NCI-H2171 treated with DMSO at 0.1 percent for 48 hours (cell line): Measurements from ENCODE around the gene PCNT.
"Not testable (repeated sequence)": the region's sequence is repeated elsewhere in the genome, so short reads cannot be mapped to it uniquely, and the experiment has no call there.

ENCODE experiments used
- DNase-seq: peaks from one replicate; lab custom pipeline; 2025; lab: John Stamatoyannopoulos, UW

Gene PCNT

DNA sequence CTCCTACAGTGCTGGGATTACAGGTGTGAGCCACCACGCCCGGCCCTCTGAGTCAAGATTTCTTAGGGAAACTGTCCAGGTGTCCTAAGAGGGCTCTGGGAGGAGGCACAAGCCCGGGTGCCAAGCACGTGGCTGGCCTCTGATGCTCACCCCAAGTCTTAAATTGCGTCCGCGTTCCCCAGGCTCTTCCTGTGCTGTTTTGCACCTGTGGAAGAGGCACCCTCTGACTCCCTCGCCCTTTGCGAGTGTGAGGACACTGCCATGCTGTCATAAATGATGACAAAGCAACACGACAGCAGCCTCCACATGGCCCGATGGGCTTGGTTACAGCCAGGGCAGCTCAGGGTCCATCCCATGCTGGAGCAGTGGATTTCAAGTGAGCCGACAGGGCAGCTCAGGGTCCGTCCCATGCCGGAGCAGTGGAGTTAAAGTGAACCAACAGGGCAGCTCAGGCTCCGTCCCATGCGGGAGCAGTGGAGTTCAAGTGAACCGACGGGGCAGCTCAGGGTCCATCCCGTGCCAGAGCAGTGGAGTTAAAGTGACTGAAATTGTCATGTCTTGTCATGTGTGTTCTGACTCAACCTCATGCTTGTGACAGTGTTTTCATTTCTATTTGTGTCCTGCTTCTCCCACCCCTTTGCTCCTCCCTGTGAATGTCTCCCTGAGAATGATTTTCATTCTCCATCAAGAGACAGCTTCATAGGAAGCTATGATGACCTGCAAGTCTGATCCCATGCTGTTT is 33.9 kb downstream of the PCNT start:
- DNase-seq: no peak

DNA sequence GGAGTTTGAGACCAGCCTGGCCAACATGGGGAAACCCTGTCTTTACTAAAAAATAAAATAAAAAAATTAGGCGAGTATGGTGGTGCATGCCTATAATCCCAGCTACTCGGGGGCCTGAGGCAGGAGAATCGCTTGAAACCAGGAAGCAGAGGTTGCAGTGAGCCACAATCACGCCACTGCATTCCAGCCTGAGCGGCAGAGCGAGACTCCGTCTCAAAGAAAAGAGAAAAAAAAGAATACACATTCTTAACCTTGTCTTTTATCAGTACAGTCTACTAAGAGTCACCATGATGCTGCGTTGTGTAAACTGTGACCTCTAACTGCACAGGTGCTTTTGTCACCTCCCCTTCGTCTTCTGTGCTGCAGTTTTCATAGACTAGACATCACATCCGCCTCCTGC is 37.2 kb downstream of the PCNT start:
- DNase-seq: no peak

DNA sequence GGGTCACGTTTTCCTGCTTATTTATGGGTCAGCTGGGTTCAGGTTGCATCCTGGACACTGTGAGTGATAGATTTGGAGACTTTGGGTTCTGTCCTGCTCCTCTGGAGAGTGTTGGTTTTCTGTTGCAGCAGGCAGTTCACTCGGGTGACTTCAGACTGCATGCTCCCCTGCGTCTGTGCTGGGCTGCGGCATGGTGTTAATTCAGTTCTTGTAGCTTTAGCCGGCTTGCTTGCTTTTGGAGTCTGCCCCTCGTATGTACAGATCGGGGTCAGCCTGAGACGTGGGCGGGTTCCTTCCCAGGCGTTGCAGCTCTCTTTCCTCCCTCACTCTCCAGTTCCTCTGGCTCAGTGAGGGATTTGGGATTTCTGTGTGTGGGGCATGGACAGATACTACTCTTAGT is 38.0 kb downstream of the PCNT start:
- DNase-seq: no peak

DNA sequence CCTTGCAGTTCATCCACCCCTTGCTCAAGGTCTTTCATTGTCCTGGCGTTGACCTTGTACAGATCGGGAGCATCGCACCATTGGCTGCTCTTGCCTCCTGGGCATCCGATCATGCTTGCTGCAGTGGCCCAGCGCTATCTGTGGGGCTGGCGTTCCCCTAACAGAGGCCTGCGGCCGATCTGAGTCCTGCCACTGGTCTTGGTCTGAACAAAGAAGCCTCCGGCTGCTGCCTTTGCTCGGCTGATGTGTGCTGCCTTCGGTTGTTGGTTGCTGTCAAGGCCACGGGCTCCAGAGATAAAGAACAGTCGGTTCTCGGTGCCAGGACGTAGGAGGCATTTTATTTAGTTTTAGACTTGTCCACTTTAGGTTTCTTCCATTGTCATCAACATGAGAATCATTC is 39.0 kb downstream of the PCNT start:
- DNase-seq: no peak

DNA sequence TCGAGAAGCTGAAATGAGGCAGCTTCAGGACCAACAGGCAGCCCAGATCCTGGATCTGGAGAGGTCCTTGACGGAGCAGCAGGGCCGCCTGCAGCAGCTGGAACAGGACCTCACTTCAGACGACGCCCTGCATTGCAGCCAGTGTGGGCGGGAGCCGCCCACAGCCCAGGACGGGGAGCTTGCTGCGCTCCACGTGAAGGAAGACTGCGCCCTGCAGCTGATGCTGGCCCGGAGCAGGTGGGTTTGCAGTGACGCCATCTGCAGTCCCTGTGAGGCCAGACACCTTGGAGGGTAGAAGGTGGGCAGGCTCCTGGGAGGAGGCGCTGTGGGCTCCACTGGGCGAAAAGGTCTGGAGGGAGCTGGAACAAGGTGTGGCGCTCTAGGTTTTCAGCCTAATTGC is 39.7 kb downstream of the PCNT start:
- DNase-seq: no peak

DNA sequence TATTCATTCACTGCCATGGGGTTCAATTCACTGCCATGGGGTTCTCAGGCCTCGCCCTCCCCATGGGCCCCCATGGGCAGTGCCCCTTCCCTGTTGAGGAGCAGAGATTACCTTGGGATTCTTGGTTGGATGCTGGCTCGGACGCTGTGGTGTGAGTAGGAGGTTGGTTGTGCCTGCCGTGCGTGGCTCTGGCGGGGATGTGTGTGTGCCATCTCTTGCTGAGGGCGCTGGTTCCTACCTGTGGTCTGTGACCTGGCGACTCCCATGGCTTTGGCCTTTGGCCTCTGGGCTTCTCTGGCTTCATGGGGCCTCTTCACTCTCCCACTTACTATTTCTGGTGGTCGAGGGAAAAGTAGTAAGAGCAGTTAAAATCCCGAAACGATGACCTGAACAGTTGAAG is 42.1 kb downstream of the PCNT start:
- DNase-seq: no peak

DNA sequence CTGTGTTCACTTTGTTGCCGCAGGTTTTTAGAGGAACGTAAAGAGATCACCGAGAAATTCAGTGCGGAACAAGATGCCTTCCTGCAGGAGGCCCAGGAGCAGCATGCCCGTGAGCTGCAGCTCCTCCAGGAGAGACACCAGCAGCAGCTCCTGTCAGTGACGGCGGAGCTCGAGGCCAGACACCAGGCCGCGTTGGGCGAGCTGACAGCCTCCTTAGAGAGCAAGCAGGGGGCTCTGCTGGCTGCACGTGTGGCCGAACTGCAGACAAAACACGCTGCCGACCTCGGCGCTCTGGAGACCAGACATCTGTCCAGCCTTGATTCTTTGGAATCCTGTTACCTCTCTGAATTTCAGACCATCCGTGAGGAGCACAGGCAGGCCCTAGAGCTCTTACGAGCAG is 42.6 kb downstream of the PCNT start:
- no peak for DNase-seq

DNA sequence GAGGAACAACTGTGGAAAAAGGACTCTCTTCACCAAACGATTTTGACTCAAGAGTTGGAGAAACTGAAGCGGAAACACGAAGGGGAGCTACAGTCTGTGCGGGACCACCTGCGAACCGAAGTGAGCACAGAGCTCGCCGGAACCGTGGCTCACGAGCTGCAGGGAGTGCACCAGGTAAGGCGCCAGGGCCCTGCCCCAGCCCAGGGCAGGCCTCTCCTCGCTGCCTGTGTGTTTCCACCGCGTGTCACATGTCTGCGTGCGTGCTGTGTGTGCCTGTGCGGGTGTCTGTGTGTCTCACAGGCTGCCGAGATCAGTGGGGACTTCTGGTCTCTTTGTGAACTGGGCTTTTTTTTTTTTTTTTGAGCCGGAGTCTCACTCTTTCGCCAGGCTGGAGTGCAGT is 43.0 kb downstream of the PCNT start:
- DNase-seq: no peak

DNA sequence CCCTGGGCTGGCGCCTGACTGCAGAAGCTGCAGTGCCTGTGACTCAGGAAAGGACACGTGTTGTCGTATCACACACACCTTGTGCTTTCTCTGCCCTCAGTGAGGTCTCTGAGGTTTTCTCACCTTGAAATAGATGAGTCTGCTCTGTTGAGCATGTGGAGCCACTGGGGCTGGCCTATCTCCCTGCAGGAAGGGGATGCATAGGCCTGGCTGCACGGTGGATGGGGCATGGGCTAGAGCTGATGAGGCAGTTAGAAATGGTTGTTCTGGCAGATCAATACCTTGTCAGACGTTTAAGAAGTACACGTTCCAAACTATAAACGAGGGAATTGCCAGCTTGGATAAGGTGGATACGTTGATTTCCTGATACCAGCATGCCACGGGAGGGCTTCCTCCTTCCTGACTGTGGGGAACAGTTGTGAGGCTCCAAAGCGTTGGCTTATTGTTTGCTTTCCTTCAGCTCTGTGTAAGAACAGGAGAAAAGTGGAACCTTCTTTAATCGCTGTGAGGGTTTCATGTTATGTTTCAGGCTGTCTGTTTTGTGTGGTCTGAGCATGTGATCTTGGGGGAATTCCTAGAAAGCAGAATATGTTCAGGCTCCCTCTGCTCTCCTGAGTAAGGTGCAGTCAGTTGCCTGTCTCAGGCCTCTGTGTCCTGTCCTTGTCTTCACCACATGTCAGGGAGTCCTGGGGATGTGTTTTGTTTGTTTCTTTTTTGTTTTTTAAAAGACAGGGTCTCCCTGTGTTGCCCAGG is 44.8 kb downstream of the PCNT start:
- no peak for DNase-seq

DNA sequence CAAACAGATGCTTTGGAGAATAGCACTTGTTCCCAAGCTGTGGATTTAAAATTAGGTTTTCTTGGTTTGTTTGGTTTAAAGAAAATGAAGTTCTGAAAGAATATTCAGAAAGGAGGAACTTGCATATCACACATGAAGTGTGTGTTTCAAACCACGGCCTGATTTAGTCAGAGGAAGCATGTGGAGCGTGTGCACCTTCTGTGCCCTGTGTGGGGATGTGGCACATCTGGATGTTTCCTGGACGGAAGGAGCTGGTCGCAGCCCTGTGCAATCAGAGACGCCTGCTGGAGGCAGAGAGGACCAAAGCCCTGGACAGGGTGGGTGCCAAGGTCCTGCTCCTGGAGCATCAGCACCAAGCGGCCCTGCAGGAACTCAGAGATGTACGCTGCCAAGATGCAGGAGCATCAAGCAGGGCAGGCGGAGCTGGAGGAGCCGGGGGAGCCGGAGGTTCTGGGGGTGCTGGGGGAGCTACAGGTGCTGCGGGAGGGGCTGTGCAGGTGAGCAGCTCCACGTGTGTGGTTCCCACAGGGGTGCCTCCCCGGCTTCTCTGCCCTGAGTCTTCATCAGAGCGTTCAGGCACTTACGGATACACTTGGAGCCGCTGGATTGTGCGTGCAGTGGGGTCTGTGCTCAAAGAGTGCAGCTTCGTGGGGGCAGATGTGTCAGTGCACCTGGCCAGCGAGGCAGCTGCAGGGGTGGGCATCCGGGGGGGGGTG is 45.7 kb downstream of the PCNT start:
- no peak for DNase-seq

DNA sequence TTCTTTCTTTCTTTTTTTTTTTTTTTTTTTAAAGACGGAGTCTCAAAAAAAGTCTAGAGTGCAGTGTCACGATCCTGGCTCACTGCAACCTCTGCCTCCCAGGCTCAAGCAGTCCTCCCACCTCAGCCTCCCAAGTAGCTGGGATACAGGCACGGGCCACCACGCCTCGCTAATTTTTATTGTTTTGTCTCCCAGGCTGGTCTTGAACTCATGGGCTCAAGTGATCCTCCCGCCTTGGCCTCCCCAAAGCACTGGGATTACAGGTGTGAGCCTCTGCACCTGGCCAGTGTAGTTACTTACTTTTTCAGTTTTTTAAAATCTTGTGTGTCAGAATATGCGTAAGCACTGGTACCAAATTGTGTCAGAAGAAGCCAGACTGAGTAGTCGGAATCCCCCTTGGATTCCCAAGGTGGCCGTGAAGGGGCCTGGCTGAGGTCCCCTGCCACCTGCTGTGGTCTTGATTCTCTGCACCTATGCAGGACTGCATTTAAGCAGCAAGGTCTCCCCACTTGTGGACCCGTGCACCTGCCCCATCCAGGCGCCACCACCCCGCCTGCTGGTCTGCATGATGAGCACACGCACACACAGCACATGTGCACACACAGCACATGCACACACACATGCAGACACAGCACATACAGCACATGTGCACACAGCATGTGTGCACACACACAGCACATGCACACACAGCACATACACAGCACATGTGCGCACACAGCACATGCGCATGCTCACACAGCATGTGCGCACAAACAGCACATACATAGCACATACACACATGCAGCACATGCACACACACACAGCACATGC is 47.5 kb downstream of the PCNT start:
- DNase-seq: no peak

DNA sequence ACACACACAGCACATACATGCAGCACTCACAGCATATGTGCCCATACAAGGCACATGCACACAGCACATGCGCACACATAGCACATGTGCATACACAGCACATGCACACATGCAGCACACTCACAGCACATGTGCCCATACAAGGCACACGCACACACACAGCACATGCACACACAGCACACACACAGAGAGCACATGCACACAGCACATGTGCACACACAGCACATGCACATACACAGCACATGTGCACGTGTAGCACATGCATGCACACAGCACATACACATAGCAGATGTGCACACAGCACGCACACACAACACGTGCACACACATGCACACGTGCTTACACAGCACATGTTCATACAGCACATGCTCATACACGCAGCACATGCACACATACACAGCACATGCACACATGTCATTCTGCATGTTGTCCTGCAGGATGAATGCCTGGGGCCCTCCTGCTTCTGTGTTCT is 48.1 kb downstream of the PCNT start:
- DNase-seq: no peak

DNA sequence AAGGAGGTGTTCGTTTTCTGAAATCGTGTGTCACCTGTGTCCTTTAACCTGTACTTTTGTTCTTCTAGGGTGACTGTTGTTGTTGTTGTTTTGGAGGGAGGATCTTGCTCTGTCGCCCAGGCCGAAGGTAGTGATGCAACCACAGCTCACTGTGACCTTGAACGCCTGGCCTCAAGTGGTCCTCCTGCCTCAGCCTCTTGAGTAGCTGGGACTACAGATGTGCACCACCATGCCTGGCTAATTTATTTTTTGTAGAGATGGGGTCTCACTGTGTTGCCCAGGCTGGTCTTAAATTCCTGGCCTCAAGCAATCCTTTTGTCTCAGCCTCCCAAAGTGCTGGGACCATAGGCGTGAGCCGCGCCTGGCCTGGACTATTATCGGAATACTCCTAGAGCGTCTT is 49.0 kb downstream of the PCNT start:
- DNase-seq: not testable (repeated sequence)

DNA sequence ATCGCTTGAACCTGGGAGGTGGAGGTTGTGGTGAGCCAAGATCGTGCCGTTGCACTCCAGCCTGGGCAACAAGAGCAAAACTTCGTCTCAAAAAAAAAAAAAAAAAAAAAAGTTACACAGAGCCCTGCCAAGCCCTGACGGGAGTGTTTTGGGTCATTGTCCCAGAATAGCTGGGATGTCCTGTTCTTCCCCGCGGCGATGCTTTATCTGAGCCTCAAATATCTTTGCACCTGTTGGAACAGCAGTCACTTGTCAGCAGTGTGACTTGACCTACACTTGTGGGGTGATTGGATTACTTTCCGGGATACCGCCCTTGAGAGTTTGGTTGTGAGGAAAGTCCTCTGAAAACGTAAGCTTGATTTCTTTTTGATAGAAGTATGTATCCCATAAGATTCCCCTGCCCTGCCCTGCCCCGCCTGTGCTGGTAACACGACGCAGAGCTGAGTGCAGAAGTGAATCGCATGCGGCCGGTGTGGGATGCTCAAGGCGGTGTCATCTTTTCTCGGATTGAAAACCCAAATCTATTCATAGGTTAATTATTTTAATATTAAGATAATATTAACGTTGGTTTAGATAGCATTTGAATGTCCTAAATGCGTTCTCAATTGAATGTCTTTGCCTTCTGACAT is 50.9 kb downstream of the PCNT start:
- DNase-seq: no peak

DNA sequence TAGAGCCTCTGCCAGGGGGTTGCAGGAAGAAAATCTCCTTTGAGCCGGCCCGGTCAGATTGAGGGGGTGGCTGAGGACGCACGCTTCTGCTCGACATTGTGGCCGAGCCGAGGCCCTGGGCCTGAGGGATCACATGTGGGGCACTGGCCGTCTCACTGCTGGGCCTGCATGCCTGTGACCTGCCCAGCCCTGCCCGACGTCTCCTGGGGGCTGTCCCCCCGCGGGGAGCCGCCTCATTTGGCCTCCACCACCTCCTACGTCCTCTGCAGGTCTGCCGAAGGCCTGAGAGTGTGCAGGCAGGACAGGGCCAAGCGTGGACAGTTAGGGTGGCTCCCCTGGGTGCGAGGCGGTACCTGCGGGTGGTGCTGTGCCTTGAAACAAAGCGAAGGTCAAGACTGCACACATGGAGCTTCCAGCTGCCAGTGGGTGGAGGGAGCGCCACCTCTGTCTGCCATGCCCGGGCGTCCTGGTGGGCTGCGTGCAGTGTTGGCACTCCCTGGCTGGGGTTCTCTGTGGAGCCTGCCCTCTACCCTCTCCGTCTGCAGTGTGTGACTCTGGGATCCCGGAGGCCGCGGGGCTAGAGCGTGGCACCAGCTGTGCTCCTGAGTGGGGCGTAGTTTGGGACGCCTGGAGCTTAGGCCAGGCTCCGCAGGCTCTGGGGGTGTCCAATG is 51.7 kb downstream of the PCNT start:
- no peak for DNase-seq

DNA sequence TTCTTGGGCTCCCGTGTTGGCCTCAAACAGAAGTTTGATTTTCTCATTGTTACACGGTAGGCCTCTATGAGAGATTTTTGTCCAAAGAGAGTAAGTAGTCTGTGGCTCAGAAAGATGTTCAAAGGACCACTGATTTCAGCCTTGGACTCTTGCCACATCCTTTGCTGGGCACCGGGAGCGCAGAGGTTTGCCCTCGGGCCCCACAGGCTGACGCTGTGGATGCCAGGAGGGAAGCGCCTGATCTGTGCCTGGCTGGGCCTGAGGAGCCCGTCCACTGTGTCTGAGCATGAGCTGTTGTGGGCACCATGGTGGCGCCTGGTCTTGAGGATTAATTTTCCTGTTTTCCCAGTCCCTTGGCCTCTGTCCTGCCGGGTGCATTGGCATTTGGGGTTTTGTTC is 52.3 kb downstream of the PCNT start:
- no peak for DNase-seq

DNA sequence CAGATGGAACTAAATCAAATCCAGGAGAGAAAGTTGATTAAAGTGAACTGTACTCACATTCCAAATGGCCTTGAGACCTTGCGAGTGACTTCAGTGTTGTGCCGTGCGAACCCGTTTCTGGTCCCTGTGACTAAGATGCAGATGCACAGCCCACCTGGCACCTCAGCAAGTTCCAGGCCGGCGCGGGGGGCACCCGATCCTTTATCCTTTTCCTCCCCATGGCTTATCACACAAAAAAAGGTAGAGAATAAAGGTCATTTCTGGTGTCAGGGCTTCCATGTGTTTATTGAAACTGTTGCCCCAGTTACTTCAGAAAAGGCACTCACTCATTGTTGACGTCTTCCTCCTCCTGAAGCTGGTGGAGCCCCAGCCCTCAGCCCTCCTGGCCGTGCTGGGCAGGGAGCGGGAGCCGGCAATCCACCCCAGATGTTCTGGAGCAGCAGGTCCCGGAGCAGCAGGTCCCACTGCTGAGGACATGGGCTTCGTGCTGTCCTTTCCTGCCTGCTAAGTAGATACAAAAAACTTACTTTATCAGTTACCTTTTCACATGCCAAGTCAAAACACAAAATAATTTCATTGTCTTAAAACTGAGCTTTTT is 53.0 kb downstream of the PCNT start:
- no peak for DNase-seq

DNA sequence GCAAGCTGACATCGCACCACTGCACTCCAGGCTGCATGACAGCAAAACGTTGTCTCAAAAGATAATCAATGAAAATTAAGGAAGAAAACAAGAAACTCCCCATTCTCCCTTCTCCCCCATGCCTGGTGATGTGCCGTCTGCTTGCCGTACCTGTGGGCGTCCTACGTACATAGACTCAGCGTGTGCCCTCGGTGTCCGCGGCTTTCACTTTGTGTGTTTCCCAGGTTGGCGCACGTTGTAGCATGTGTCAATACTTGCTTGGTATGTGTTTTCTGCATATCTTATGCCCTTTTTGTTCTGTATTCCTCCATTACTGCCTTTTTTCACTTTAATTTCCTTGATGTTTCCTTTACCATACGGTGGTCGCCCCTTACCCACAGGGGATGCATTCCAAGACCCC is 53.8 kb downstream of the PCNT start:
- no peak for DNase-seq

DNA sequence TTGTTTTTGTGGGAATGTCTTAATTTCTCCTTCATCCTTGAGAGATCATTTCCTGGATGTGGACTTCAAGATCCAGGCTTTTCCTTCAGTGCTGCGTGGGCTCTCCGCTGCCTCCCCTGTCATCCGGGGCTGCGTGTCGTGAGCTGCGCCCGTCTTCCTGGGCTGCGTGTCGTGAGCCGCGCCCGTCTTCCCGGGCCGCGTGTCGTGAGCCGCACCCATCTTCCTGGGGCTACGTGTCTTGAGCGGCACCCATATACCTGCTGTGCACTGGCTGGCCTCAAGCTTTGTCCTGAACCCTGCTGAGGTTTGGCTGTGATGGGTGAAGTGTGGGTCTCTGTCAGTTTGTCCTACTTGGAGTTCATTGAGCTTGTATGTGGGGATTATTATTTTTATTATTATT is 55.1 kb downstream of the PCNT start:
- no peak for DNase-seq

DNA sequence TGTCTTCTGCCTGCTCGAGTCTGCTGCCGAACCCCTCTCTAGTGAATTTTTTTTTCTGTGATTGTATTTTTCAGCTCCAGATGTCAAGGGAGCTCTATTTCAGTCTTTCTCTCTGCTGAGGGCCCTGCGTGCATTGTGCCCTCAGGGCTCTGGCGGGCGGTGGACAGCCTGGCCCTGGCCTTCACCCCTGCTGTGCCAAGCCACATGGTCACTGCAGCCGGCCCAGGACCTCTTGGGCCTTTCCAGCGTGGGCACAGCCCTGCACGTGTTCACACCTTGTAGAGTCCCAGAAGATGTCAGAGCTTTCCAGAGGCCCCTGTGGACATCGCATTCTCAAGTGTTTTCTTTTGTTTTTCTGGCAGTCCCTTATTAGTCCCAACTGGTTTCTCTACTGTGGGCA is 55.7 kb downstream of the PCNT start:
- peak; percentile 4 for DNase-seq

DNA sequence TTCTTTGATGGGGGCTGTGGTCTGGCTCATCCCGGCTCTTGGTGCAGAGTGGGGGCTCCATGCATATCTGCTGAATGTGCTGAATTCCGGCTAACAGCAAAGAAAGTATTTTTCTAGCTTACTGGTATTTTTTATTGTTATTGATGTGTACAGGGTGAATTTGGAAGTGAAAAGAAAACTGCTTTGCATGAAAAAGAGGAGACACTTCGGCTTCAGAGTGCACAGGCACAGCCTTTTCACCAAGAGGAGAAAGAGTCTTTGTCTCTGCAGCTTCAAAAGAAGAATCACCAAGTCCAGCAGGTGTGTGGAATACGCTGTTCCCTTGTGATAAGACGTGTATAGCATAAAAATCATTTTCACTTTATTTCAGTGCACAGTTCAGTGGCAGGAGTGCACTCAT is 57.6 kb downstream of the PCNT start:
- no peak for DNase-seq
